Urinary bladder (tissue), 4 donors: ENCODE results near the gene ZNF74. TPM values are rescaled to one million over a fixed set of nuclear protein-coding genes. Genes with fewer than 3 reads are reported as not detected.

Experiments used
- DNase-seq: peaks from one replicate; pipeline ENCODE4 v3.0.0-alpha.2; 2015; ENCODE audit errors: extremely low spot score
- H3K27ac ChIP-seq: one replicate; pipeline ENCODE4 v1.5.1; 2013; ENCODE audit warnings: low read depth, mild to moderate bottlenecking, moderate library complexity
- H3K36me3 ChIP-seq: one replicate; pipeline ENCODE4 v1.6.1; 2013; ENCODE audit warnings: mild to moderate bottlenecking, moderate library complexity; ENCODE audit not compliant: insufficient read depth
- H3K4me1 ChIP-seq: one replicate; pipeline ENCODE4 v1.6.1; 2013; ENCODE audit warnings: mild to moderate bottlenecking, moderate library complexity; ENCODE audit not compliant: insufficient read depth
- H3K4me3 ChIP-seq: one replicate; pipeline ENCODE4 v1.5.1; 2013; ENCODE audit warnings: low read depth, low read length
- WGBS: extraction: QIAGEN DNeasy Blood & Tissue Kit; methylation state at CpG from one replicate; pipeline ENCODE4 v1.1.7; 2013; 5-methylcytosine and 5-hydroxymethylcytosine counted together
- polyA plus RNA-seq: library from polyadenylated mRNA; stranded (reverse); fragments of 200-250 nt; gene quantifications from one replicate; pipeline ENCODE4 v1.2.3, GENCODE V29; 2013
- small RNA-seq: library from RNA; depleted of rRNA; stranded (forward); fragments of <200 nt; gene quantifications from one replicate; pipeline ENCODE3, GENCODE V24; 2014
- total RNA-seq: library from RNA; depleted of rRNA; stranded (reverse); fragments of >200 nt; gene quantifications from one replicate; pipeline ENCODE4 v1.2.3, GENCODE V29; 2014
- donor health status: healthy with polysubstance abuse.
- donor health status: healthy.

Gene ZNF74
- total and polyA plus RNA-seq, 2 donors: 9.3 to 9.7 TPM

GRCh38 chr22:20453222-20453621, 59.3 kb downstream of the ZNF74 start:
- no peak for DNase-seq
- no peaks in the 10 kb centered on the region for H3K4me1 ChIP-seq
- no peaks in the 10 kb centered on the region for H3K36me3 ChIP-seq
- WGBS: 95% methylated on average over 3 of the region's 3 CpGs
- H3K27ac ChIP-seq: no peak overlapping the region
- no peak overlapping the region for H3K4me3 ChIP-seq

DNA sequence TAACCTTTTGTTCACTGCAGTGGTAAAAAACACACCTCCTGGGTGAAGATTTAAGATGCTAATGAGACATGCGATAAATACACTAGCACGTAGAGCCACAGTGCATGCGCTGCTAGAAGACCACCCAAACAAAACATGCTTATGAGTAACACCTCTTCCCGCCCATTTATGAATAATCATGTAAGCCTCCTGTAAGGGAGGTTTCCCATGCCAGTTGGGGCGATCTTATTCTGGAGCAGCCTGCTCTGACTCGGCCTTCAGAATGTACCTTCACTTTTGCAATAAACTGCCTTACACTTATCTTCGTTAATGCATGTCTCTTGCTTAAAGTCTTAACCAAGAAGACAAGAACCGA, 61.7 kb downstream of the ZNF74 start:
- 87% methylated on average over 8 of the region's 8 CpGs for WGBS
- Histone ChIP-seq H3K36me3 (no peaks in the 10 kb centered on the region), H3K27ac (no peak overlapping the region), H3K4me3 (no peak overlapping the region), H3K4me1 (no peaks in the 10 kb centered on the region)
- DNase-seq: no peak

- no peak overlapping the region for H3K4me3 ChIP-seq
- no peaks in the 10 kb centered on the region for H3K4me1 ChIP-seq
- WGBS: 14% methylated on average over 6 of the region's 6 CpGs
- H3K27ac ChIP-seq: no peak overlapping the region
- peak; percentile 59 for DNase-seq
- H3K36me3 ChIP-seq: no peaks in the 10 kb centered on the region
Measured at GRCh38 chr22:20456064-20456721, 62.2 kb downstream of the ZNF74 start.

DNA sequence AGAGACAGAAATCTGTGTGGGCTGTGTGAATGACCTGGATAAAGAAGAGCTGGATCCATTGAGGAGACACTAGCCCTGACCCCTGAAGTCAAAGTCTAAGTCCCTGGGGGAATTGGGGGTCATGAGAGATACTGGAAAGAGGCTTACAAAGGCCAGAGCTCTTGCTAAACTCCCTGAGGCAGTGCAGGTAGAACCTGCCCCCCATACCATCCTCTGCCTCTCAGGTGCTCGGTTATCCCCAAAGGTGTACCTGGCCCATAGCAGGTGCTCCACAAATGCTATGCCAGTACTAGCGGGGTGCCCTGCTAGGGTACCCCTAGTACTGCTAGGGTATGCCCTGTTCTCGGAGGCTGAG, 62.7 kb downstream of the ZNF74 start:
- Histone ChIP-seq H3K36me3 (no peaks in the 10 kb centered on the region), H3K27ac (no peak overlapping the region), H3K4me1 (no peaks in the 10 kb centered on the region), H3K4me3 (no peak overlapping the region)
- 95% methylated on average over 3 of the region's 3 CpGs for WGBS
- DNase-seq: no peak

DNA sequence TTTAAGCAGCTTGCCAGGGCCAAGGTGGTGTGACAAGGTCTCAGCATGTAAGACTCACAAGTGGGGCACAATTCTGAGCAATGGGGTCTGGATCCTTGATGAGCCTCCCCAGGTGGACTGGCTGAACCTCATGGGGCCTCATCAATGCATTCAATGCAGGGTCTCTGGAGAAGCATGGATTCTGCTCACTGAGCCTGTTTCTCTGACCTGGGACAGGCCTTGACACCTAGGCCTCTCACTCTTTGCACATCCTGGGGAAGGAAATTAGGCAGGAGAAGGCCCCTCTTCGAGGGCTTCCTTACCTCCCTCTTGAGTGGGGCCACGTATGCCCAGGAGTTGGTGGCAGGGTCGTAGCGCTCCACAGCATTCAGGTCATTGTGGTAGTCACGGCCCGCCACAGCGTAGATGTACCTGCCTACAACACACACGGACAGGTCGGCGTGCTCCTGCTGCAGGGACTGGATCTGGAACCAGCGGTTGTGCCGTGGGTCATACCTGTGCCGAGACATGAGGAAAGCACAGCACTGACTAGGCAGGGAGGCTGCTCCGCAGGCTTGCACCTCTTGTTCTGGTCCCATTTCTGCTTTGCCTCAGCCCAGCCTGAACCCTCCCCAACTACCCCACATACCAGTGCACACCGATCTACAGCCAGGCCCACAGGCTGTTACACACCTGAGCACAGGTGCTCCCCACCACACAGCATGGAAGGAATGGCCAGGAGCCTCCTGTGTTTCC, 63.7 kb downstream of the ZNF74 start:
- Histone ChIP-seq H3K4me1 (no peaks in the 10 kb centered on the region), H3K36me3 (no peaks in the 10 kb centered on the region), H3K27ac (no peak overlapping the region), H3K4me3 (no peak overlapping the region)
- DNase-seq: no peak
- 92% methylated on average over 15 of the region's 15 CpGs for WGBS

Small RNAs within 50 kb of the gene (small RNA-seq; reads per million reads assigned to genes)
- gene RNU6-225P: not detected

Other genes starting within 250 kb of the ZNF74 start
- 0.69 TPM for gene CCDC188, start 243.1 kb upstream of the ZNF74 start, total RNA-seq
- gene CCDC188, start 243.1 kb upstream of the ZNF74 start, polyA plus RNA-seq: 0.90 TPM
- 3.1 TPM for gene RTN4R, start 125.8 kb upstream of the ZNF74 start, total RNA-seq
- 1.1 TPM for gene RTN4R, start 125.8 kb upstream of the ZNF74 start, polyA plus RNA-seq
- 22.8 TPM for gene DGCR6L, start 74.1 kb upstream of the ZNF74 start, total RNA-seq
- 80.7 TPM for gene DGCR6L, start 74.1 kb upstream of the ZNF74 start, polyA plus RNA-seq
- gene SCARF2, start 43.7 kb downstream of the ZNF74 start, total RNA-seq: 10.4 TPM
- gene SCARF2, start 43.7 kb downstream of the ZNF74 start, polyA plus RNA-seq: 16.8 TPM
- gene KLHL22, start 101.6 kb downstream of the ZNF74 start, total RNA-seq: 36.7 TPM
- 26.3 TPM for gene KLHL22, start 101.6 kb downstream of the ZNF74 start, polyA plus RNA-seq
- 34.0 TPM for gene MED15, start 113.5 kb downstream of the ZNF74 start, total RNA-seq
- 57.9 TPM for gene MED15, start 113.5 kb downstream of the ZNF74 start, polyA plus RNA-seq